ENCODE results near the gene C1D.

Gene C1D

GRCh38 chr2:68059784-68060525 is 2.8 kb downstream of the C1D start:
- no peak for TF ChIP-seq CTCF (IDR thresholded peaks at IDR 0.05; ENCODE audit: low read length, missing control alignments)
- H3K4me3 ChIP-seq (replicated peaks; ENCODE audit: low read depth, low read length), result no peak overlapping the region
- DNase-seq (ENCODE audit: low read depth), result peak; percentile 1

- no peak for DNase-seq (ENCODE audit: low read depth)
- no peak for TF ChIP-seq CTCF (IDR thresholded peaks at IDR 0.05; ENCODE audit: low read length, missing control alignments)
- H3K4me3 ChIP-seq (replicated peaks; ENCODE audit: low read depth, low read length), result no peak overlapping the region
These were observed 5.0 kb downstream of the C1D start for GRCh38 chr2:68057658-68058396.

GRCh38 chr2:68052717-68053422 is 9.9 kb downstream of the C1D start:
- no peak for DNase-seq (ENCODE audit: low read depth)
- TF ChIP-seq CTCF (IDR thresholded peaks at IDR 0.05; ENCODE audit: low read length, missing control alignments), result no peak
- no peak overlapping the region for H3K4me3 ChIP-seq (replicated peaks; ENCODE audit: low read depth, low read length)

GRCh38 chr2:68050353-68050752 is 12.5 kb downstream of the C1D start:
- TF ChIP-seq CTCF (IDR thresholded peaks at IDR 0.05; ENCODE audit: low read length, missing control alignments), result no peak
- H3K4me3 ChIP-seq (replicated peaks; ENCODE audit: low read depth, low read length), result no peak overlapping the region
- DNase-seq (ENCODE audit: low read depth), result no peak

- no peak for TF ChIP-seq CTCF (IDR thresholded peaks at IDR 0.05; ENCODE audit: low read length, missing control alignments)
- DNase-seq (ENCODE audit: low read depth), result no peak
- no peak overlapping the region for H3K4me3 ChIP-seq (replicated peaks; ENCODE audit: low read depth, low read length)
These were observed 16.1 kb downstream of the C1D start for GRCh38 chr2:68046642-68047240.

GRCh38 chr2:68046224-68046623 is 16.6 kb downstream of the C1D start:
- TF ChIP-seq CTCF (IDR thresholded peaks at IDR 0.05; ENCODE audit: low read length, missing control alignments), result no peak
- no peak overlapping the region for H3K4me3 ChIP-seq (replicated peaks; ENCODE audit: low read depth, low read length)
- no peak for DNase-seq (ENCODE audit: low read depth)

Measured in fibroblast of pulmonary artery (primary cell).